ENCODE results near the gene PDE8B. TPM values are rescaled to one million over a fixed set of nuclear protein-coding genes. Genes with fewer than 3 reads are reported as not detected.

PDE8B gene
- total and polyA plus RNA-seq, 2 experiments from 2014 or later: 0.45 to 0.91 TPM

DNA sequence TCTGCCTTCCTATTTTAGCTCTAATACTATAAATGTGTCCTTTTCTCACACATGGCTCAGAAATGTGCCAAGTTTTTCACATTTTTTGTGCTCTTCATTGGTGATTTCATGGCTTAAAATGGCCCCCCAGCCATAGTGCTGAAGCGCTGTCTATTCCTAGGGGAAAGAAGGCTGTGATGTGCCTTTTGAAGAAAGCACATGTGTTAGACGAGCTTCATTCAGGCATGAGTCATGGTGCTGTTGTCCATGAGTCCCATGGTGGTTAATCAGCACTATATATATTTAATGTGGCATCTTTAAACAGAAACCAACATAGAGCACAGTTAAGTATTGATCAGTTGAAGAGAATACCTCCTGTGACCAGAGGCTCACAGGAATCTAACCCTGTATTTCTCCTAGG lies 55.8 kb downstream of the PDE8B start:
- H3K36me3 Mint-ChIP-seq (ENCODE audit: low read depth): no peaks in the 10 kb centered on the region
- no peak for ATAC-seq

More for the DNA sequence above, 55.8 kb downstream of the PDE8B start:
- Mint-ChIP-seq H3K4me1 (no peaks in the 10 kb centered on the region), H3K27ac (no peak overlapping the region), H3K27me3 (ENCODE audit: insufficient read depth, low read depth, poor library complexity) (peaks cover 2% of the 10 kb centered on the region), H3K4me3 (no peak overlapping the region), H3K9me3 (no peaks in the 10 kb centered on the region; the same call in 2 of the 3 replicates)
- Histone ChIP-seq H3K27me3 (ENCODE audit: insufficient read depth) (no peaks in the 10 kb centered on the region), H3K79me2 (replicated peaks; ENCODE audit: insufficient read depth) (no peaks in the 10 kb centered on the region), H3K27ac (ENCODE audit: low read depth) (no peak overlapping the region), H3K36me3 (ENCODE audit: insufficient read depth) (no peaks in the 10 kb centered on the region), H2AFZ (no peak overlapping the region), H3K4me2 (no peak overlapping the region), H4K20me1 (replicated peaks; ENCODE audit: insufficient read depth) (no peaks in the 10 kb centered on the region), H3K4me3 (no peak overlapping the region), H3K4me1 (ENCODE audit: insufficient read depth) (no peaks in the 10 kb centered on the region), H3K9me2 (ENCODE audit: insufficient read depth) (no peaks in the 10 kb centered on the region), H3F3A (replicated peaks; ENCODE audit: low read depth) (no peaks in the 10 kb centered on the region)
- TF ChIP-seq ZNF114 (CRISPR knock-in tag; IDR thresholded peaks at IDR 0.05) (no peak), EZH2phosphoT487 (IDR thresholded peaks at IDR 0.05; ENCODE audit: unreplicated experiment) (no peak), STAT1 (IDR thresholded peaks at IDR 0.05; ENCODE audit: unreplicated experiment) (no peak)
- TF ChIP-seq, protein P1, sequence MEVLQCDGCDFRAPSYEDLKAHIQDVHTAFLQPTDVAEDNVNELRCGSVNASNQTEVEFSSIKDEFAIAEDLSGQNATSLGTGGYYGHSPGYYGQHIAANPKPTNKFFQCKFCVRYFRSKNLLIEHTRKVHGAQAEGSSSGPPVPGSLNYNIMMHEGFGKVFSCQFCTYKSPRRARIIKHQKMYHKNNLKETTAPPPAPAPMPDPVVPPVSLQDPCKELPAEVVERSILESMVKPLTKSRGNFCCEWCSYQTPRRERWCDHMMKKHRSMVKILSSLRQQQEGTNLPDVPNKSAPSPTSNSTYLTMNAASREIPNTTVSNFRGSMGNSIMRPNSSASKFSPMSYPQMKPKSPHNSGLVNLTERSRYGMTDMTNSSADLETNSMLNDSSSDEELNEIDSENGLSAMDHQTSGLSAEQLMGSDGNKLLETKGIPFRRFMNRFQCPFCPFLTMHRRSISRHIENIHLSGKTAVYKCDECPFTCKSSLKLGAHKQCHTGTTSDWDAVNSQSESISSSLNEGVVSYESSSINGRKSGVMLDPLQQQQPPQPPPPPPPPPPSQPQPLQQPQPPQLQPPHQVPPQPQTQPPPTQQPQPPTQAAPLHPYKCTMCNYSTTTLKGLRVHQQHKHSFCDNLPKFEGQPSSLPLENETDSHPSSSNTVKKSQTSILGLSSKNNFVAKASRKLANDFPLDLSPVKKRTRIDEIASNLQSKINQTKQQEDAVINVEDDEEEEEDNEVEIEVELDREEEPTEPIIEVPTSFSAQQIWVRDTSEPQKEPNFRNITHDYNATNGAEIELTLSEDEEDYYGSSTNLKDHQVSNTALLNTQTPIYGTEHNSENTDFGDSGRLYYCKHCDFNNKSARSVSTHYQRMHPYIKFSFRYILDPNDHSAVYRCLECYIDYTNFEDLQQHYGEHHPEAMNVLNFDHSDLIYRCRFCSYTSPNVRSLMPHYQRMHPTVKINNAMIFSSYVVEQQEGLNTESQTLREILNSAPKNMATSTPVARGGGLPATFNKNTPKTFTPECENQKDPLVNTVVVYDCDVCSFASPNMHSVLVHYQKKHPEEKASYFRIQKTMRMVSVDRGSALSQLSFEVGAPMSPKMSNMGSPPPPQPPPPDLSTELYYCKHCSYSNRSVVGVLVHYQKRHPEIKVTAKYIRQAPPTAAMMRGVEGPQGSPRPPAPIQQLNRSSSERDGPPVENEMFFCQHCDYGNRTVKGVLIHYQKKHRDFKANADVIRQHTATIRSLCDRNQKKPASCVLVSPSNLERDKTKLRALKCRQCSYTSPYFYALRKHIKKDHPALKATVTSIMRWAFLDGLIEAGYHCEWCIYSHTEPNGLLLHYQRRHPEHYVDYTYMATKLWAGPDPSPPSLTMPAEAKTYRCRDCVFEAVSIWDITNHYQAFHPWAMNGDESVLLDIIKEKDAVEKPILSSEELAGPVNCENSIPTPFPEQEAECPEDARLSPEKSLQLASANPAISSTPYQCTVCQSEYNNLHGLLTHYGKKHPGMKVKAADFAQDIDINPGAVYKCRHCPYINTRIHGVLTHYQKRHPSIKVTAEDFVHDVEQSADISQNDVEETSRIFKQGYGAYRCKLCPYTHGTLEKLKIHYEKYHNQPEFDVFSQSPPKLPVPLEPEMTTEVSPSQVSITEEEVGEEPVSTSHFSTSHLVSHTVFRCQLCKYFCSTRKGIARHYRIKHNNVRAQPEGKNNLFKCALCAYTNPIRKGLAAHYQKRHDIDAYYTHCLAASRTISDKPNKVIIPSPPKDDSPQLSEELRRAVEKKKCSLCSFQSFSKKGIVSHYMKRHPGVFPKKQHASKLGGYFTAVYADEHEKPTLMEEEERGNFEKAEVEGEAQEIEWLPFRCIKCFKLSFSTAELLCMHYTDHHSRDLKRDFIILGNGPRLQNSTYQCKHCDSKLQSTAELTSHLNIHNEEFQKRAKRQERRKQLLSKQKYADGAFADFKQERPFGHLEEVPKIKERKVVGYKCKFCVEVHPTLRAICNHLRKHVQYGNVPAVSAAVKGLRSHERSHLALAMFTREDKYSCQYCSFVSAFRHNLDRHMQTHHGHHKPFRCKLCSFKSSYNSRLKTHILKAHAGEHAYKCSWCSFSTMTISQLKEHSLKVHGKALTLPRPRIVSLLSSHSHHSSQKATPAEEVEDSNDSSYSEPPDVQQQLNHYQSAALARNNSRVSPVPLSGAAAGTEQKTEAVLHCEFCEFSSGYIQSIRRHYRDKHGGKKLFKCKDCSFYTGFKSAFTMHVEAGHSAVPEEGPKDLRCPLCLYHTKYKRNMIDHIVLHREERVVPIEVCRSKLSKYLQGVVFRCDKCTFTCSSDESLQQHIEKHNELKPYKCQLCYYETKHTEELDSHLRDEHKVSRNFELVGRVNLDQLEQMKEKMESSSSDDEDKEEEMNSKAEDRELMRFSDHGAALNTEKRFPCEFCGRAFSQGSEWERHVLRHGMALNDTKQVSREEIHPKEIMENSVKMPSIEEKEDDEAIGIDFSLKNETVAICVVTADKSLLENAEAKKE (CRISPR knock-in tag; IDR thresholded peaks at IDR 0.05): no peak
- no peak for DNase-seq (ENCODE audit: low spot score)

Data from GM23338 (cell line).